ENCODE results near the gene PCBD2. TPM values are rescaled to one million over a fixed set of nuclear protein-coding genes. Genes with fewer than 3 reads are reported as not detected.
"Not testable (repeated sequence)": the region's sequence is repeated elsewhere in the genome, so short reads cannot be mapped to it uniquely, and the experiment has no call there.

The PCBD2 gene
- total and polyA plus RNA-seq, 2 donors (not counting 1 experiment from before 2014, with no cell fraction given), result 6.1 to 15.7 TPM

DNA sequence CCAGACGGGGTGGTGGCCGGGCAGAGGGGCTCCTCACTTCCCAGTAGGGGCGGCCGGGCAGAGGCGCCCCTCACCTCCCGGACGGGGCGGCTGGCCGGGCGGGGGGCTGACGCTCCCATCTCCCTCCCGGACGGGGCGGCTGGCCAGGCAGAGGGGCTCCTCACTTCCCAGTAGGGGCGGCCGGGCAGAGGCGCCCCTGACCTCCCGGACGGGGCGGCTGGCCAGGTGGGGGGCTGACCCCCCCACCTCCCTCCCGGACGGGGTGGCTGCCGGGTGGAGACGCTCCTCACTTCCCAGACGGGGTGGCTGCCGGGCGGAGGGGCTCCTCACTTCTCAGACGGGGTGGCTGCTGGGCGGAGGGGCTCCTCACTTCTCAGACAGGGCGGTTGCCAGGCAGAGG is 23.2 kb upstream of the PCBD2 start:
- peaks cover 0 to 10% of the 10 kb centered on the region in 2 experiments for H3K36me3 ChIP-seq (replicated peaks in 1 of 2; ENCODE audit: control extremely low read depth in 1 of 2, control insufficient read depth in 1 of 2, extremely low read depth in 1 of 2, insufficient read depth in 2 of 2, low read length in 1 of 2)
- H4K20me1 ChIP-seq (ENCODE audit: control insufficient read depth, insufficient read depth, low read length, poor library complexity, severe bottlenecking), result peaks cover 23% of the 10 kb centered on the region
- H3K4me2 ChIP-seq (replicated peaks; ENCODE audit: low read depth, low read length, poor library complexity, severe bottlenecking); H3K27me3 Mint-ChIP-seq; H3K9ac ChIP-seq (ENCODE audit: low read length); H3K4me3 Mint-ChIP-seq; ATAC-seq (ENCODE audit: low read depth); CTCF ChIA-PET; H3K9me3 Mint-ChIP-seq (ENCODE audit: insufficient read depth); POLR2A ChIA-PET; H3K27ac ChIP-seq (ENCODE audit: low read length in 2 of 2); H3K4me3 ChIP-seq (ENCODE audit: control extremely low read depth in 1 of 5, extremely low read depth in 1 of 5, insufficient read depth in 1 of 5, low read depth in 2 of 5, low read length in 4 of 5); H3K9me3 ChIP-seq (ENCODE audit: control extremely low read depth in 1 of 3, control insufficient read depth in 2 of 3, insufficient read depth in 1 of 3, low read length in 2 of 3); H3K27ac Mint-ChIP-seq; intact Hi-C loops (cut with micrococcal nuclease); H3K27me3 ChIP-seq (replicated peaks in 1 of 4; ENCODE audit: control extremely low read depth in 1 of 4, control insufficient read depth in 3 of 4, insufficient read depth in 4 of 4, low read length in 3 of 4); H3K4me1 ChIP-seq (ENCODE audit: control insufficient read depth in 2 of 2, insufficient read depth in 2 of 2, low read length in 2 of 2); DNase-seq; H2AFZ ChIP-seq (ENCODE audit: insufficient read depth, low read depth, low read length, poor library complexity, severe bottlenecking): not testable (repeated sequence)
- peaks cover 32% of the 10 kb centered on the region for H3K4me1 Mint-ChIP-seq
- peaks cover 72% of the 10 kb centered on the region for H3K79me2 ChIP-seq (ENCODE audit: control insufficient read depth, insufficient read depth, low read length)
- WGBS (ENCODE audit: insufficient coverage), result 99% methylated on average over 15 of the region's 30 CpGs

DNA sequence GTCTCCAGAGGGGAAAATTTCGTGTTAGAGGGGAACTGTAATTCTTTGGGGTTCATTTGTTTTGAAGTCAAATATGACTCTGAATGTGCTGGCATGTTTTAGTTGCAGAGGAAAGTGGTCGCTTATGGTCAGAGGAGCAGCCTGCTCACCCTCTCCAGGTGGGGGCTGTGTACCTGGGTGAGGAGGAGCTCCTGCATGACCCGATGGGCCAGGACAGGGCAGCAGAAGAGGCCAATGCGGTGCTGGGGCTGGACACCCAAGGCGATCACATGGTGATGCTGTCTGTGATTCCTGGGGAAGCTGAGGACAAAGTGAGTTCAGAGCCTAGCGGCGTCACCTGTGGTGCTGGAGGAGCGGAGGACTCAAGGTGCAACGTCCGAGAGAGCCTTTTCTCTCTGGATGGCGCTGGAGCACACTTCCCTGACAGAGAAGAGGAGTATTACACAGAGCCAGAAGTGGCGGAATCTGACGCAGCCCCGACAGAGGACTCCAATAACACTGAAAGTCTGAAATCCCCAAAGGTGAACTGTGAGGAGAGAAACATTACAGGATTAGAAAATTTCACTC is 17.3 kb upstream of the PCBD2 start:
- Mint-ChIP-seq H3K9me3 (ENCODE audit: insufficient read depth) (no peaks in the 10 kb centered on the region), H3K4me3 (no peak overlapping the region), H3K27ac (no peak overlapping the region), H3K4me1 (peaks cover 19% of the 10 kb centered on the region), H3K27me3 (no peaks in the 10 kb centered on the region)
- no peak for TF ChIP-seq EZH2 (IDR thresholded peaks at IDR 0.05; ENCODE audit: borderline replicate concordance, insufficient read depth, low read depth, low read length, poor library complexity, severe bottlenecking)
- TF ChIP-seq, protein P1, sequence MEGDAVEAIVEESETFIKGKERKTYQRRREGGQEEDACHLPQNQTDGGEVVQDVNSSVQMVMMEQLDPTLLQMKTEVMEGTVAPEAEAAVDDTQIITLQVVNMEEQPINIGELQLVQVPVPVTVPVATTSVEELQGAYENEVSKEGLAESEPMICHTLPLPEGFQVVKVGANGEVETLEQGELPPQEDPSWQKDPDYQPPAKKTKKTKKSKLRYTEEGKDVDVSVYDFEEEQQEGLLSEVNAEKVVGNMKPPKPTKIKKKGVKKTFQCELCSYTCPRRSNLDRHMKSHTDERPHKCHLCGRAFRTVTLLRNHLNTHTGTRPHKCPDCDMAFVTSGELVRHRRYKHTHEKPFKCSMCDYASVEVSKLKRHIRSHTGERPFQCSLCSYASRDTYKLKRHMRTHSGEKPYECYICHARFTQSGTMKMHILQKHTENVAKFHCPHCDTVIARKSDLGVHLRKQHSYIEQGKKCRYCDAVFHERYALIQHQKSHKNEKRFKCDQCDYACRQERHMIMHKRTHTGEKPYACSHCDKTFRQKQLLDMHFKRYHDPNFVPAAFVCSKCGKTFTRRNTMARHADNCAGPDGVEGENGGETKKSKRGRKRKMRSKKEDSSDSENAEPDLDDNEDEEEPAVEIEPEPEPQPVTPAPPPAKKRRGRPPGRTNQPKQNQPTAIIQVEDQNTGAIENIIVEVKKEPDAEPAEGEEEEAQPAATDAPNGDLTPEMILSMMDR (IDR thresholded peaks at IDR 0.05), result no peak
- WGBS (ENCODE audit: insufficient coverage), result 92% methylated on average over 11 of the region's 14 CpGs
- intact Hi-C loops (cut with micrococcal nuclease), result no loop called here
- ChIA-PET CTCF (no interaction called here), POLR2A (no interaction called here)
- Histone ChIP-seq H3K27ac (ENCODE audit: low read length in 2 of 2) (no peak overlapping the region), H3K36me3 (replicated peaks in 1 of 2; ENCODE audit: control extremely low read depth in 1 of 2, control insufficient read depth in 1 of 2, extremely low read depth in 1 of 2, insufficient read depth in 2 of 2, low read length in 1 of 2) (peaks cover 0 to 41% of the 10 kb centered on the region in 2 experiments), H3K4me3 (ENCODE audit: control extremely low read depth in 1 of 5, extremely low read depth in 1 of 5, insufficient read depth in 1 of 5, low read depth in 2 of 5, low read length in 4 of 5) (no peak overlapping the region), H3K79me2 (ENCODE audit: control insufficient read depth, insufficient read depth, low read length) (peaks cover 38% of the 10 kb centered on the region), H4K20me1 (ENCODE audit: control insufficient read depth, insufficient read depth, low read length, poor library complexity, severe bottlenecking) (peaks cover 27% of the 10 kb centered on the region), H3K9me3 (ENCODE audit: control extremely low read depth in 1 of 3, control insufficient read depth in 2 of 3, insufficient read depth in 1 of 3, low read length in 2 of 3) (no peaks in the 10 kb centered on the region), H3K4me2 (replicated peaks; ENCODE audit: low read depth, low read length, poor library complexity, severe bottlenecking) (no peak overlapping the region), H3K27me3 (replicated peaks in 1 of 4; ENCODE audit: control extremely low read depth in 1 of 4, control insufficient read depth in 3 of 4, insufficient read depth in 4 of 4, low read length in 3 of 4) (no peaks in the 10 kb centered on the region), H3K4me1 (ENCODE audit: control insufficient read depth in 2 of 2, insufficient read depth in 2 of 2, low read length in 2 of 2) (no peaks in the 10 kb centered on the region), H3K9ac (ENCODE audit: low read length) (no peak overlapping the region), H2AFZ (ENCODE audit: insufficient read depth, low read depth, low read length, poor library complexity, severe bottlenecking) (no peak overlapping the region)
- DNase-seq (no peak), ATAC-seq (ENCODE audit: low read depth) (no peak)

Data from B cell (primary cell).